IMR-90 (cell line): Measurements from ENCODE around the gene NUDT10.

Source experiments
- CTCF ChIP-seq: conservative IDR thresholded peaks from 2 replicates; pipeline ENCODE4 v1.5.1; 2012; ENCODE audit warnings: mild to moderate bottlenecking, low read depth, low read length, improper control_type of control experiment
- ELK1 ChIP-seq: fragments of 150-350 bp; IDR thresholded peaks from 2 replicates; pipeline ENCODE4 v1.6.1; 2016; ENCODE audit warnings: low read depth, mild to moderate bottlenecking, low read length, moderate library complexity, borderline replicate concordance
- MAZ ChIP-seq: IDR thresholded peaks from 2 replicates; pipeline ENCODE4 v1.6.1; 2012; ENCODE audit warnings: low read depth, mild to moderate bottlenecking, low read length, improper control_type of control experiment, moderate library complexity, borderline replicate concordance
- MXI1 ChIP-seq: IDR thresholded peaks from 2 replicates; pipeline ENCODE4 v1.6.1; 2012; ENCODE audit warnings: low read depth, mild to moderate bottlenecking, low read length, moderate library complexity, borderline replicate concordance
- POLR2A ChIP-seq: IDR thresholded peaks from 2 replicates; pipeline ENCODE4 v1.6.1; 2012; ENCODE audit warnings: mild to moderate bottlenecking, low read depth, low read length
- RAD21 ChIP-seq: IDR thresholded peaks from 2 replicates; pipeline ENCODE4 v1.6.1; 2012; ENCODE audit warnings: low read length, improper control_type of control experiment
- RFX5 ChIP-seq: IDR thresholded peaks from 2 replicates; pipeline ENCODE4 v1.8.0; 2012; ENCODE audit warnings: low read depth, mild to moderate bottlenecking, low read length, moderate library complexity
- USF2 ChIP-seq: fragments of 150-350 bp; IDR thresholded peaks from 2 replicates; pipeline ENCODE4 v1.6.1; 2017; ENCODE audit warnings: mild to moderate bottlenecking, antibody characterized with exemption, low read length, low read depth

GRCh38 chrX:51292421-51292820, 40.2 kb upstream of the NUDT10 start:
- TF ChIP-seq CTCF (no peak), MAZ (no peak), RFX5 (no peak), USF2 (no peak), ELK1 (no peak), RAD21 (no peak), MXI1 (no peak), POLR2A (no peak)
